Cardiac fibroblast (primary cell): ENCODE measurements around the gene KIRREL3.

ENCODE experiments used
- DNase-seq, 2 donors: peaks; one replicate each; pipeline versions ENCODE4 v3.0.0 to v3.0.0-alpha.2; 2010; ENCODE audit warnings: low read depth in 2 of 2
- H3K4me3 ChIP-seq, 2 donors: replicated peaks in 1 of 2; 1 replicate in 1 of 2; 2 replicates in 1 of 2; pipeline ENCODE4 v1.5.1; 2011; ENCODE audit warnings: low read depth in 2 of 2, low read length in 2 of 2, mild to moderate bottlenecking in 2 of 2, moderate library complexity in 1 of 2
- TF ChIP-seq, protein P1 (sequence below): IDR thresholded peaks from one replicate; pipeline ENCODE4 v1.5.1; 2011; ENCODE audit warnings: low read depth, mild to moderate bottlenecking, low read length, inconsistent platforms

KIRREL3 gene

DNA sequence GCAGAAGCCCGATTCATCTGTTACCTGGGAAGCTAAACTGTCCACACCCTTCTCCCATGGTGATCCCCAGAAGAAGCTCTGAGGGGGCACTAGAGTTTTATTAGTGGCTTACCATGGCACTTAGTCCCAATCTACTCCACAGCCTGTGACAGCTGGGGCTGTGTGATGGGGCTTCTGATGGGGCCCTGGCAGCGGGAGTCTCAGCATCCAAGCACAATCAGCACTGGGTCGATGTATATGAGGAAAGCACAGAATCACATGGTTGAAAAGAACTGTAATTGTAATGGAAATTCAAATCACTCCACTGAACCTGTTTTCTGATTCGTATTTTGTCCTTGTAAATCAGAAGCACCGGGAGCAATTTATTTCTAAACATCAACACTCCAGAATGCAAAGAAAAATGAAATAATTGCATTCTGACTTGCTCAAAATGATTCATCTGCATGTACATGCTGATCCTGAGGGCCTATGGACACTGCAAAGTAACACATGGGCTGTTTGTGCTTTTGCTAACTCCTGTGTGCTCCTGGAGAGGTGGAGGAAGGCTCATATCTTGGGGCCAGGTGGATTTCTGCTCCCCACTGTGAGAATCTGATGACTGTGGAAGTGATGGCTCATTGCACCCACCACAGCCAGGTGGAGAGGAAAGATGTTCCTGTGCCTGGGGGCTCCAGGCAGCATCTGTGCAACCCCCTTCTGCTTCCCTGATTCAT lies 203.0 kb downstream of the KIRREL3 start:
- TF ChIP-seq, protein P1, sequence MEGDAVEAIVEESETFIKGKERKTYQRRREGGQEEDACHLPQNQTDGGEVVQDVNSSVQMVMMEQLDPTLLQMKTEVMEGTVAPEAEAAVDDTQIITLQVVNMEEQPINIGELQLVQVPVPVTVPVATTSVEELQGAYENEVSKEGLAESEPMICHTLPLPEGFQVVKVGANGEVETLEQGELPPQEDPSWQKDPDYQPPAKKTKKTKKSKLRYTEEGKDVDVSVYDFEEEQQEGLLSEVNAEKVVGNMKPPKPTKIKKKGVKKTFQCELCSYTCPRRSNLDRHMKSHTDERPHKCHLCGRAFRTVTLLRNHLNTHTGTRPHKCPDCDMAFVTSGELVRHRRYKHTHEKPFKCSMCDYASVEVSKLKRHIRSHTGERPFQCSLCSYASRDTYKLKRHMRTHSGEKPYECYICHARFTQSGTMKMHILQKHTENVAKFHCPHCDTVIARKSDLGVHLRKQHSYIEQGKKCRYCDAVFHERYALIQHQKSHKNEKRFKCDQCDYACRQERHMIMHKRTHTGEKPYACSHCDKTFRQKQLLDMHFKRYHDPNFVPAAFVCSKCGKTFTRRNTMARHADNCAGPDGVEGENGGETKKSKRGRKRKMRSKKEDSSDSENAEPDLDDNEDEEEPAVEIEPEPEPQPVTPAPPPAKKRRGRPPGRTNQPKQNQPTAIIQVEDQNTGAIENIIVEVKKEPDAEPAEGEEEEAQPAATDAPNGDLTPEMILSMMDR = no peak
- no peak for DNase-seq
- H3K4me3 ChIP-seq = no peak overlapping the region

DNA sequence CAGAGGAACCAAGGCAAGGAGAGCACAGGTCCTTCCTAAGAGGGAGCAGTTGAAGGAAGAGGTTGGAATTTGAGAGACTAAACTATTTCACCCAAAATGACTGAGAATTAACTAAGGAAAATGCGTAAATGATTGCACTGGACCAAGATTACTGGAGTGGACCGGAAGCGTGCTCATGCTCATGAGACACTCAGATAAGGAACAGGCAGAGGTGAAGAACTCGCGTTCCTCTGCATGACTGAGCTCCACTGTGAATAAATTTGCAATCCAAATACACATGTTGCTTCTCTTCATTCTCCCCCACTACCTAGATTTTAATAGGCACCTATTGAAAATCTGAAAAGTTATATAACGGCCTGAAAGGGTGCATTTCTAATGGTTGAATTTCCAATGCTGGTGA lies 207.0 kb downstream of the KIRREL3 start:
- peak; percentile 16 to 24 for DNase-seq
- no peak overlapping the region for H3K4me3 ChIP-seq
- TF ChIP-seq, protein P1 = no peak

DNA sequence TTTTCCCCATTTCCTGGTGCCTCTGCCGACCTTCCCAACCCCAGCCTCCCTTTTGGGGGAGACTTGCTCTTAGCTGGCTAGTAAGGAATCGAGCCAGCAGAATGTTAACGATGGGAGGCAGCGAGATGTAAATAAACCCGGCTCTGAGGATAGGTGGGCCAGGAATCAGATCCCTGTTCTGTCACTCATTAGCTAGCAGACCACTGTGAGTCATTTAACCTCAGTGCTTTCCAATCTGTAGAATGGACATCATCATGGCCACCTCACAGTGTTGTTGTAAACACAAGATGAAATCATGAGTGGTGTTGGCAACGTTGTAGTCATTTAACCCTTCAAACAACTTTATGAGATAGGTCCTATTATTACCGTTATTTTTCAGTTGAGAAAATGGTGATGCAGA lies 208.6 kb downstream of the KIRREL3 start:
- TF ChIP-seq, protein P1 = no peak
- DNase-seq = no peak
- H3K4me3 ChIP-seq = no peak overlapping the region

DNA sequence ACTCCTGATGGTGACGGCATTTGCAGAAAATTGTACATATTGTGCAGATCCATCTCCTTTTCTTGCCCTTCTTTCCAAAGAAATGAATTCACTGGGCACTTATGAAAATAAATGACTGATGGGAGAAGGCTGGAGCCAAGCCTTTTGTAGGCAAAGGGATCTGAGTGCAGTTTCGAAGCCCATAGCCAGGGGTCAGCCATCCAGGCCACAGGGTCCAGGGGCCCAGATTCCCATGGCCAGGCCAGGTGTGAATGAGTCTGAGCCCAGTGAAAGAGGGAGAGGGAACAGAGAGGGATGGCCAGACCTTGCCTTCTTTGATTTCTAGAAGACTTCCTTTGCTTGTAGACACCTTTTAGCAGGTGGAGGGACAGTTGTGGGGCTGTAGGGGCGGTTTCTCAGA lies 209.1 kb downstream of the KIRREL3 start:
- TF ChIP-seq, protein P1 = no peak
- no peak for DNase-seq
- no peak overlapping the region for H3K4me3 ChIP-seq

DNA sequence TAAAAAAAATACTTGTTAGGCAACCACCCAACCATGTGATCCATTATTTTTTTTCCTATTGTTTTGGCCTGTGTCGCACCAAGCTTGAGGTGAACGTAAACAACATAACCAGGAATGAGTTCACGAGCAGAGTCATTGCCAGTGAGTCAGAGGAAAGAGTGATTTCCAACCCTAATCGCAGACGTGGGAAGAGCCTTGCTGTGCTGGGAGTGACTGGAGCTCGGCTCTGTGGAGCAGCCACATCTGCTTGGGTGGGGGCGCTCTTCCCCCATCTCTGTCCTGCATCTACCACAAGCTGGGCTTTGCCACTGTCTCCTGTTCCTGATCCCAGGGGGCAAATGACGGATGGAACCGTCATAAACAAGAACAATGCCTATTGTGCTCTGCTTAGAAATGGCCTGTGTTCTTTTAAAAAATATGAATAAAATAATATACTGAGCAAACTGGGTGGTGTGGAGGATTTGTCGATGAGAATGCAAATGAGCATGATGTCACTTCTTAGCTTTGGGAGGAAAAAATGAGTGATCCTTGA lies 210.0 kb downstream of the KIRREL3 start:
- DNase-seq = peak; percentile 66 to 88
- H3K4me3 ChIP-seq = no peak overlapping the region
- TF ChIP-seq, protein P1 = no peak

DNA sequence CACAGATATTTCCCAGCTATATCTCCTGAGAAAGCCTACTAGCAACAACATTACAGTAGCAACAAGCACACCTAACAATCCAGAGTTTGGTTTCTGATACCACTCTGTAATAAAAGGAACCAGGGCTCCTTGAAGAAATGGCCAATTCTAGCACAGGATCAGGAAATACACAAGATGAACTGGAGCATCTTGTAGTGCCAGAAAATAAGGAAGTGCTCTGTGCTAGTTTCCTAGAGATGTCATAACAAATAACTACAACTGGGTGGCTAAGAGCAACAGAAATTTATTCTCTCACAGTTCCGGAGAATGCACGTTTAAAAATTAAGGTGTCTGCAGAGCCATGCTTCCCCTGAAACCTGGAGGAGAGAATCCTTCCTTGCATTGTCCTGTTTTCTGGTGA lies 217.8 kb downstream of the KIRREL3 start:
- TF ChIP-seq, protein P1 = no peak
- no peak overlapping the region for H3K4me3 ChIP-seq
- DNase-seq = no peak
